Caco-2 (cell line): ENCODE results near the gene ANK3. TPM values are rescaled to one million over a fixed set of nuclear protein-coding genes. Genes with fewer than 3 reads are reported as not detected.

Source experiments
- BruUV-seq: library from RNA; stranded (reverse); fragments of 400-500 nt; replicated peaks from 2 replicates; lab custom pipeline; 2021; lab: Mats Ljungman, UMichigan
- CTCF ChIA-PET: fragments of 300-600 bp; sonication (Branson Sonifier 250); formaldehyde crosslinking; loops from one replicate; lab custom pipeline; 2022; ENCODE audit warnings: antibody characterized with exemption; lab: Charles Lee
- POLR2A ChIA-PET: fragments of 300-600 bp; sonication (Branson Sonifier 250); formaldehyde crosslinking; loops from one replicate; lab custom pipeline; 2022; ENCODE audit warnings: antibody characterized with exemption; lab: Charles Lee
- DNase-seq, 2 experiments: peaks; one replicate each; pipeline versions ENCODE4 v3.0.0 to v3.0.0-alpha.2; 2020 to 2022
- H3K27me3 ChIP-seq: replicated peaks from 2 replicates; pipeline ENCODE4 v1.6.0; 2011; ENCODE audit warnings: low read length; ENCODE audit not compliant: control insufficient read depth, insufficient read depth
- H3K36me3 ChIP-seq: 2 replicates; pipeline ENCODE4 v1.5.1; 2011; ENCODE audit warnings: low read length; ENCODE audit not compliant: control insufficient read depth, insufficient read depth
- H3K4me1 ChIP-seq: fragments of 250-450 bp; sonication (Bioruptor Pico); 2 replicates; pipeline ENCODE4 v1.5.1; 2020; ENCODE audit warnings: mild to moderate bottlenecking
- H3K4me3 ChIP-seq: 2 replicates; pipeline ENCODE4 v1.5.1; 2011; ENCODE audit warnings: low read depth, mild to moderate bottlenecking, control low read depth, low read length
- H3K9me3 ChIP-seq: fragments of 250-450 bp; sonication (Bioruptor Pico); 2 replicates; pipeline ENCODE4 v1.5.1; 2020; ENCODE audit warnings: mild to moderate bottlenecking, moderate library complexity
- H3K27ac Mint-ChIP-seq: one replicate; pipeline ENCODE4 v1.8.0; 2022; ENCODE audit warnings: mixed read lengths; ENCODE audit not compliant: unreplicated experiment
- H3K27me3 Mint-ChIP-seq: one replicate; pipeline ENCODE4 v1.8.0; 2022; ENCODE audit warnings: mixed read lengths; ENCODE audit not compliant: insufficient read depth, unreplicated experiment
- H3K36me3 Mint-ChIP-seq: one replicate; pipeline ENCODE4 v1.8.0; 2022; ENCODE audit warnings: mild to moderate bottlenecking, mixed read lengths; ENCODE audit not compliant: insufficient read depth, unreplicated experiment
- H3K4me1 Mint-ChIP-seq: one replicate; pipeline ENCODE4 v1.8.0; 2022; ENCODE audit warnings: low read depth, mixed read lengths; ENCODE audit not compliant: unreplicated experiment
- H3K4me3 Mint-ChIP-seq: one replicate; pipeline ENCODE4 v1.8.0; 2022; ENCODE audit warnings: mild to moderate bottlenecking, moderate library complexity, mixed read lengths; ENCODE audit not compliant: unreplicated experiment
- H3K9me3 Mint-ChIP-seq: one replicate; pipeline ENCODE4 v1.8.0; 2022; ENCODE audit warnings: mixed read lengths; ENCODE audit not compliant: unreplicated experiment
- CTCF ChIP-seq, 2 experiments: fragments of 200-600 bp in 1 of 2; IDR thresholded peaks; 1 replicate in 1 of 2; 2 replicates in 1 of 2; pipeline versions ENCODE4 v1.5.1 to v1.8.0; 2011 to 2022; ENCODE audit warnings: antibody characterized with exemption in 1 of 2, control low read depth in 1 of 2, inconsistent platforms in 1 of 2, low read depth in 1 of 2, low read length in 1 of 2, mild to moderate bottlenecking in 1 of 2, moderate library complexity in 1 of 2; ENCODE audit not compliant: insufficient read depth in 1 of 2, severe bottlenecking in 1 of 2, unreplicated experiment in 1 of 2
- intact Hi-C: fragments of 100-400 bp; cut with micrococcal nuclease; formaldehyde crosslinking; loops from one replicate; pipeline ENCODE4 v1.10.0; 2022; ENCODE audit not compliant: unreplicated experiment
- total RNA-seq: library from RNA; stranded (reverse); gene quantifications from 2 replicates; pipeline ENCODE4 v1.2.3, GENCODE V29; 2022

Gene ANK3
- total RNA-seq, 1 experiment from 2014 or later, result 46.7 TPM

DNA sequence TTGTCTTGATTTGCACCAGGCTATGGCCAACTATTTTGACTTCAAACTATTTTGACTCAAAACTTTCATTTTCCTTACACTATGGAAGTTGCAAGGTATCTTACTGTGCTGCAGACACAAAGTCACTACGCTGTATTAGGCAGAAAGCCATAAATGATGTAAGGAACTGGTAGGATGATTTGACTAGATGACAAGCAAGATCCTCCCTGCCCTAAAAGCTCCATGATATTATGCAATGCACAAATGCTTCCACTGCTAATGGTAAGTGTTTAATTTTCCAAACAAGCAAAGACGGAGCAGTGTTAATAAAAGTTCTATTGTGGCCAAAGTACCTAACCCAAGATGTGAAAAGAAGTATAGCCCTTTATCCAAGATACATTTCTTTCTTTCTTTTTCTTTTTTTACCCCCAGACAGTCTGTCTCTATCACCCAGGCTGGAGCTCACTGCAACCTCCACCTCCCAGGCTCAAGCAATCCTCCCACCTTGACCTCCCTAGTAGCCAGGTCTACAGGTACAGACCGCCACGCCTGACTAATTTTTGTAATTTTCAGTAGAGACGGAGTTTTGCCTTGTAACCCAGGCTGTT is 98.2 kb downstream of the ANK3 start:
- no peaks in the 10 kb centered on the region for H3K36me3 ChIP-seq
- H3K27me3 Mint-ChIP-seq, result no peaks in the 10 kb centered on the region
- H3K9me3 ChIP-seq, result no peaks in the 10 kb centered on the region
- H3K27me3 ChIP-seq, result no peaks in the 10 kb centered on the region
- H3K36me3 Mint-ChIP-seq, result no peaks in the 10 kb centered on the region
- DNase-seq, result no peak
- H3K4me1 ChIP-seq, result no peaks in the 10 kb centered on the region
- no peak overlapping the region for H3K4me3 Mint-ChIP-seq
- no peak overlapping the region for H3K27ac Mint-ChIP-seq
- intact Hi-C loops, result no loop called here
- H3K4me3 ChIP-seq, result no peak overlapping the region
- ChIA-PET POLR2A (no interaction called here), CTCF (no interaction called here)
- no TSS peak for BruUV-seq
- H3K4me1 Mint-ChIP-seq, result peaks cover 6% of the 10 kb centered on the region
- no peaks in the 10 kb centered on the region for H3K9me3 Mint-ChIP-seq
- no peak for TF ChIP-seq CTCF (IDR thresholded peaks at IDR 0.05; ENCODE audit: insufficient read depth in 1 of 2, low read depth in 1 of 2, low read length in 1 of 2, severe bottlenecking in 1 of 2, unreplicated experiment in 1 of 2)

- H3K4me1 ChIP-seq, result no peaks in the 10 kb centered on the region
- Mint-ChIP-seq H3K27ac (no peak overlapping the region), H3K36me3 (no peaks in the 10 kb centered on the region), H3K4me3 (no peak overlapping the region), H3K27me3 (no peaks in the 10 kb centered on the region), H3K9me3 (no peaks in the 10 kb centered on the region), H3K4me1 (peaks cover 8% of the 10 kb centered on the region)
- intact Hi-C loops, result no loop called here
- H3K36me3 ChIP-seq, result no peaks in the 10 kb centered on the region
- H3K4me3 ChIP-seq, result no peak overlapping the region
- no peak for DNase-seq
- no peaks in the 10 kb centered on the region for H3K27me3 ChIP-seq
- CTCF ChIA-PET, result interaction anchor here (0.6 kb wide), 1 partner anchor 523 kb away, joined by 3 read pairs; no protein-coding TSS in a partner anchor
- H3K9me3 ChIP-seq, result no peaks in the 10 kb centered on the region
- BruUV-seq, result no TSS peak
- TF ChIP-seq CTCF (IDR thresholded peaks at IDR 0.05; ENCODE audit: insufficient read depth in 1 of 2, low read depth in 1 of 2, low read length in 1 of 2, severe bottlenecking in 1 of 2, unreplicated experiment in 1 of 2), result no peak
- POLR2A ChIA-PET, result no interaction called here
Observed at GRCh38 chr10:60290558-60290957, 99.1 kb downstream of the ANK3 start.

DNA sequence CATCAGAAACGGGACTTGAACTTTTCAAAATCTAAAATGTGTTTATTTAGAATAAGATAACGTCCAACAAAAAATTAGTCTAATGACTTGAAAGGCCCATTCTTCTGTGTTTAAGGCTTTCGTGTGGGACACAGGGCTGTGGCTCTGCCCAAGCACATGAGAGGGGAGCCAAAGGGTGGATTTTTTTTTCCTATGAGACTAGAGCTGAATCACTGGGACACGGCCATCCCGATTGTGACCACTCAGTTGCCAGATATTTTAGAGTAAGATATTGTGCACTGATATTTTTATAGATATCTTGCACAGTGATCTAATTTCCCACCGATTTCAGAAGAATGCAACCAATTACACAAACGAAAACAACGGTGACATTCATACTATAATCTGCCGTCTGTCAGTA is 99.9 kb downstream of the ANK3 start:
- Mint-ChIP-seq H3K4me1 (peaks cover 13% of the 10 kb centered on the region), H3K27ac (no peak overlapping the region), H3K9me3 (no peaks in the 10 kb centered on the region), H3K36me3 (no peaks in the 10 kb centered on the region), H3K27me3 (no peaks in the 10 kb centered on the region), H3K4me3 (no peak overlapping the region)
- no peaks in the 10 kb centered on the region for H3K36me3 ChIP-seq
- no peak for DNase-seq
- H3K4me1 ChIP-seq, result no peaks in the 10 kb centered on the region
- POLR2A ChIA-PET, result no interaction called here
- H3K4me3 ChIP-seq, result no peak overlapping the region
- no peaks in the 10 kb centered on the region for H3K9me3 ChIP-seq
- no peak for TF ChIP-seq CTCF (IDR thresholded peaks at IDR 0.05; ENCODE audit: insufficient read depth in 1 of 2, low read depth in 1 of 2, low read length in 1 of 2, severe bottlenecking in 1 of 2, unreplicated experiment in 1 of 2)
- no TSS peak for BruUV-seq
- intact Hi-C loops, result no loop called here
- CTCF ChIA-PET, result interaction anchor here (0.6 kb wide), 1 partner anchor 27 kb away, joined by 3 read pairs; no protein-coding TSS in a partner anchor
- H3K27me3 ChIP-seq, result no peaks in the 10 kb centered on the region
